ENCODE data around the gene ACSS1.

ACSS1 gene

DNA sequence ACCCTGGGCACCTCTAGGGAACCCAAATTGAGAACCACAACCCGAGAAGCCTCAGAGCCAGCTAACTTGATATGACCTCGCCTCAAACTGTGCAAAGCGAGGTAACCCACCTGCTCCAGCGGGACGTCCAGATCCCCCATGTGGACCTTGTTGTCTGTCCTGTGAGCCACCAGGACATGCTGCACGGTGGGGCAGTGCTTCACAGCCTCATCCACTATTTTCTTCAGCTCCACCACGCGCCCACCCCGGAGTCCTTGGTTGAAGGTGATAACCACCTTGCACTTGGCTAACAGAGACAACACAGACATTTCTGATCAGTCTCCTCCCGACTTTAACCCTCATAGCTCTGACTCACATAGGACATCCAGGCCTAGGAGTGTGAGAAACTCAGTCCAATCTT, 34.6 kb downstream of the ACSS1 start:
- Histone ChIP-seq H3K9me3 (ENCODE audit: control insufficient read depth, insufficient read depth, low read length) (no peaks in the 10 kb centered on the region), H4K20me1 (ENCODE audit: control insufficient read depth, insufficient read depth, low read depth, low read length) (no peaks in the 10 kb centered on the region)

GRCh38 chr20:25022680-25023079, 35.3 kb downstream of the ACSS1 start:
- TF ChIP-seq EZH2phosphoT487 (IDR thresholded peaks at IDR 0.05; ENCODE audit: borderline replicate concordance, low read length): no peak
- TF ChIP-seq, protein P1, sequence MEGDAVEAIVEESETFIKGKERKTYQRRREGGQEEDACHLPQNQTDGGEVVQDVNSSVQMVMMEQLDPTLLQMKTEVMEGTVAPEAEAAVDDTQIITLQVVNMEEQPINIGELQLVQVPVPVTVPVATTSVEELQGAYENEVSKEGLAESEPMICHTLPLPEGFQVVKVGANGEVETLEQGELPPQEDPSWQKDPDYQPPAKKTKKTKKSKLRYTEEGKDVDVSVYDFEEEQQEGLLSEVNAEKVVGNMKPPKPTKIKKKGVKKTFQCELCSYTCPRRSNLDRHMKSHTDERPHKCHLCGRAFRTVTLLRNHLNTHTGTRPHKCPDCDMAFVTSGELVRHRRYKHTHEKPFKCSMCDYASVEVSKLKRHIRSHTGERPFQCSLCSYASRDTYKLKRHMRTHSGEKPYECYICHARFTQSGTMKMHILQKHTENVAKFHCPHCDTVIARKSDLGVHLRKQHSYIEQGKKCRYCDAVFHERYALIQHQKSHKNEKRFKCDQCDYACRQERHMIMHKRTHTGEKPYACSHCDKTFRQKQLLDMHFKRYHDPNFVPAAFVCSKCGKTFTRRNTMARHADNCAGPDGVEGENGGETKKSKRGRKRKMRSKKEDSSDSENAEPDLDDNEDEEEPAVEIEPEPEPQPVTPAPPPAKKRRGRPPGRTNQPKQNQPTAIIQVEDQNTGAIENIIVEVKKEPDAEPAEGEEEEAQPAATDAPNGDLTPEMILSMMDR (IDR thresholded peaks at IDR 0.05; ENCODE audit: low read depth, low read length, poor library complexity, severe bottlenecking): no peak
- Histone ChIP-seq H3K27ac (ENCODE audit: low read depth, low read length) (no peak overlapping the region), H3K79me2 (ENCODE audit: control insufficient read depth, low read length) (no peaks in the 10 kb centered on the region)

More for the DNA sequence above, 34.6 kb downstream of the ACSS1 start:
- TF ChIP-seq EZH2phosphoT487 (IDR thresholded peaks at IDR 0.05; ENCODE audit: borderline replicate concordance, low read length): no peak
- TF ChIP-seq, protein P1 (IDR thresholded peaks at IDR 0.05; ENCODE audit: low read depth, low read length, poor library complexity, severe bottlenecking): no peak
- H3K79me2 ChIP-seq (ENCODE audit: control insufficient read depth, low read length): no peaks in the 10 kb centered on the region
- H3K9me2 ChIP-seq (replicated peaks; ENCODE audit: control insufficient read depth, low read length): no peaks in the 10 kb centered on the region
- no peak overlapping the region for H3K4me3 ChIP-seq (ENCODE audit: low read length)
- no peaks in the 10 kb centered on the region for H3K27me3 ChIP-seq (ENCODE audit: control insufficient read depth, low read length)
- no peaks in the 10 kb centered on the region for H3F3A ChIP-seq (ENCODE audit: control insufficient read depth, insufficient read depth)
- no peak overlapping the region for H3K4me2 ChIP-seq (ENCODE audit: low read length)
- no peaks in the 10 kb centered on the region for H3K4me1 ChIP-seq (ENCODE audit: control insufficient read depth, low read length)
- H3K27ac ChIP-seq (ENCODE audit: low read depth, low read length): no peak overlapping the region
- H3K36me3 ChIP-seq (ENCODE audit: control insufficient read depth, low read length): no peaks in the 10 kb centered on the region

GRCh38 chr20:25021336-25021735, 36.6 kb downstream of the ACSS1 start:
- Histone ChIP-seq H4K20me1 (ENCODE audit: control insufficient read depth, insufficient read depth, low read depth, low read length) (no peaks in the 10 kb centered on the region), H3K4me2 (ENCODE audit: low read length) (no peak overlapping the region), H3K27me3 (ENCODE audit: control insufficient read depth, low read length) (no peaks in the 10 kb centered on the region), H3K36me3 (ENCODE audit: control insufficient read depth, low read length) (no peaks in the 10 kb centered on the region), H3K9me2 (replicated peaks; ENCODE audit: control insufficient read depth, low read length) (no peaks in the 10 kb centered on the region), H3K4me3 (ENCODE audit: low read length) (no peak overlapping the region), H3K27ac (ENCODE audit: low read depth, low read length) (no peak overlapping the region), H3K4me1 (ENCODE audit: control insufficient read depth, low read length) (no peaks in the 10 kb centered on the region), H3K9me3 (ENCODE audit: control insufficient read depth, insufficient read depth, low read length) (no peaks in the 10 kb centered on the region), H3F3A (ENCODE audit: control insufficient read depth, insufficient read depth) (no peaks in the 10 kb centered on the region), H3K79me2 (ENCODE audit: control insufficient read depth, low read length) (no peaks in the 10 kb centered on the region)
- TF ChIP-seq, protein P1 (IDR thresholded peaks at IDR 0.05; ENCODE audit: low read depth, low read length, poor library complexity, severe bottlenecking): no peak
- no peak for TF ChIP-seq EZH2phosphoT487 (IDR thresholded peaks at IDR 0.05; ENCODE audit: borderline replicate concordance, low read length)

More at GRCh38 chr20:25022680-25023079, 35.3 kb downstream of the ACSS1 start:
- Histone ChIP-seq H4K20me1 (ENCODE audit: control insufficient read depth, insufficient read depth, low read depth, low read length) (no peaks in the 10 kb centered on the region), H3K27me3 (ENCODE audit: control insufficient read depth, low read length) (no peaks in the 10 kb centered on the region), H3K4me3 (ENCODE audit: low read length) (no peak overlapping the region), H3K4me1 (ENCODE audit: control insufficient read depth, low read length) (no peaks in the 10 kb centered on the region), H3K9me3 (ENCODE audit: control insufficient read depth, insufficient read depth, low read length) (no peaks in the 10 kb centered on the region), H3K9me2 (replicated peaks; ENCODE audit: control insufficient read depth, low read length) (no peaks in the 10 kb centered on the region), H3F3A (ENCODE audit: control insufficient read depth, insufficient read depth) (no peaks in the 10 kb centered on the region), H3K4me2 (ENCODE audit: low read length) (no peak overlapping the region), H3K36me3 (ENCODE audit: control insufficient read depth, low read length) (no peaks in the 10 kb centered on the region)

All from DOHH2 (cell line).